PFSK-1 (cell line): ENCODE measurements around the gene RAB18.

Source experiments
- FOXP2 ChIP-seq: optimal IDR thresholded peaks from 2 replicates; pipeline ENCODE3; 2011; ENCODE audit warnings: borderline replicate concordance, control low read depth, inconsistent platforms; ENCODE audit not compliant: insufficient read depth; ENCODE audit errors: extremely low read length, extremely low read depth
- POLR2AphosphoS5 ChIP-seq: IDR thresholded peaks from 2 replicates; pipeline ENCODE4 v1.6.1; 2012; ENCODE audit warnings: low read depth, mild to moderate bottlenecking, control low read depth, low read length, moderate library complexity
- SIN3A ChIP-seq: IDR thresholded peaks from 2 replicates; pipeline ENCODE4 v1.6.1; 2012; ENCODE audit warnings: mild to moderate bottlenecking, low read length, moderate library complexity, borderline replicate concordance; ENCODE audit not compliant: insufficient read depth
- TAF1 ChIP-seq: IDR thresholded peaks from 2 replicates; pipeline ENCODE4 v1.6.1; 2012; ENCODE audit warnings: low read length, control low read depth, borderline replicate concordance; ENCODE audit not compliant: insufficient read depth
- TF ChIP-seq, protein P1 (sequence below), 2 experiments: IDR thresholded peaks; 2 replicates each; pipeline versions ENCODE4 v1.6.1 to v1.8.0; 2011 to 2012; ENCODE audit warnings: low read depth in 2 of 2, low read length in 2 of 2, control low read depth in 1 of 2, inconsistent platforms in 1 of 2, mild to moderate bottlenecking in 1 of 2, moderate library complexity in 1 of 2; ENCODE audit not compliant: insufficient read depth in 1 of 2

DNA sequence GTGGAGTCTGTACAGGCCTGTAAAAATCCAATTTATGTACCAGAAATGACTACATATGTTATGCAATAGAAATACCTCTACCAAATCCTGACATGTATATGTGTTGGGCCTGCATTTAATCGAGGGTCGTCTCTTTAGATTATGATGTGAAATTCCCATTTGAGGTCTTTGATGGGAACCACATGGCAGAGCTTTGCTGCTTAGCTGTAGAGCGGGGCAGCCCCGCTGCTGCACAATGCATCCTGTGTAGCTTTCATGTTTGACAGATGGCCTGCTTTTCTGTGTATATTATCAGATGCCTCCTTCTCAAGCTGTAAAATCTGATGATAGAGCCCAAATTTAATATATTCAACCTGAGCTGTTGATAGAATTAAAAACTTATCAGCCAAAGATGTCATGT, 65.8 kb downstream of the RAB18 start:
- TF ChIP-seq, protein P1, sequence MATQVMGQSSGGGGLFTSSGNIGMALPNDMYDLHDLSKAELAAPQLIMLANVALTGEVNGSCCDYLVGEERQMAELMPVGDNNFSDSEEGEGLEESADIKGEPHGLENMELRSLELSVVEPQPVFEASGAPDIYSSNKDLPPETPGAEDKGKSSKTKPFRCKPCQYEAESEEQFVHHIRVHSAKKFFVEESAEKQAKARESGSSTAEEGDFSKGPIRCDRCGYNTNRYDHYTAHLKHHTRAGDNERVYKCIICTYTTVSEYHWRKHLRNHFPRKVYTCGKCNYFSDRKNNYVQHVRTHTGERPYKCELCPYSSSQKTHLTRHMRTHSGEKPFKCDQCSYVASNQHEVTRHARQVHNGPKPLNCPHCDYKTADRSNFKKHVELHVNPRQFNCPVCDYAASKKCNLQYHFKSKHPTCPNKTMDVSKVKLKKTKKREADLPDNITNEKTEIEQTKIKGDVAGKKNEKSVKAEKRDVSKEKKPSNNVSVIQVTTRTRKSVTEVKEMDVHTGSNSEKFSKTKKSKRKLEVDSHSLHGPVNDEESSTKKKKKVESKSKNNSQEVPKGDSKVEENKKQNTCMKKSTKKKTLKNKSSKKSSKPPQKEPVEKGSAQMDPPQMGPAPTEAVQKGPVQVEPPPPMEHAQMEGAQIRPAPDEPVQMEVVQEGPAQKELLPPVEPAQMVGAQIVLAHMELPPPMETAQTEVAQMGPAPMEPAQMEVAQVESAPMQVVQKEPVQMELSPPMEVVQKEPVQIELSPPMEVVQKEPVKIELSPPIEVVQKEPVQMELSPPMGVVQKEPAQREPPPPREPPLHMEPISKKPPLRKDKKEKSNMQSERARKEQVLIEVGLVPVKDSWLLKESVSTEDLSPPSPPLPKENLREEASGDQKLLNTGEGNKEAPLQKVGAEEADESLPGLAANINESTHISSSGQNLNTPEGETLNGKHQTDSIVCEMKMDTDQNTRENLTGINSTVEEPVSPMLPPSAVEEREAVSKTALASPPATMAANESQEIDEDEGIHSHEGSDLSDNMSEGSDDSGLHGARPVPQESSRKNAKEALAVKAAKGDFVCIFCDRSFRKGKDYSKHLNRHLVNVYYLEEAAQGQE (IDR thresholded peaks at IDR 0.05; ENCODE audit: insufficient read depth in 1 of 2, low read depth in 2 of 2, low read length in 2 of 2) = no peak
- TF ChIP-seq POLR2AphosphoS5 (no peak), TAF1 (no peak), SIN3A (no peak), FOXP2 (no peak)
